Neural progenitor cell (in vitro differentiated cells): ENCODE measurements around the gene DHRS7. TPM values are rescaled to one million over a fixed set of nuclear protein-coding genes. Genes with fewer than 3 reads are reported as not detected.

Source experiments
- DNase-seq: peaks from one replicate; pipeline ENCODE4 v3.0.0-alpha.2; 2016; ENCODE audit warnings: low spot score
- H2AFZ ChIP-seq: fragments of 200-600 bp; sonication (generic); replicated peaks from 2 replicates; pipeline ENCODE4 v1.6.1; 2016; ENCODE audit warnings: antibody characterized with exemption
- H3F3A ChIP-seq: fragments of 200-600 bp; sonication (generic); 2 replicates; pipeline ENCODE4 v1.6.1; 2016; ENCODE audit warnings: antibody characterized with exemption, low read depth
- H3K27ac ChIP-seq: fragments of 200-600 bp; sonication (generic); 2 replicates; pipeline ENCODE4 v1.5.1; 2016; ENCODE audit warnings: mild to moderate bottlenecking
- H3K27me3 ChIP-seq: fragments of 200-600 bp; sonication (generic); 2 replicates; pipeline ENCODE4 v1.6.1; 2016; ENCODE audit warnings: mild to moderate bottlenecking, moderate library complexity
- H3K36me3 ChIP-seq: fragments of 200-600 bp; sonication (generic); 2 replicates; pipeline ENCODE4 v1.5.1; 2016
- H3K4me1 ChIP-seq: fragments of 200-600 bp; sonication (generic); 2 replicates; pipeline ENCODE4 v1.6.1; 2016; ENCODE audit warnings: mixed run types
- H3K4me2 ChIP-seq: fragments of 200-600 bp; sonication (generic); 2 replicates; pipeline ENCODE4 v1.6.1; 2016
- H3K4me3 ChIP-seq: fragments of 200-600 bp; sonication (generic); 2 replicates; pipeline ENCODE4 v1.5.1; 2016
- H3K79me2 ChIP-seq: fragments of 200-600 bp; sonication (generic); 2 replicates; pipeline ENCODE4 v1.6.1; 2016; ENCODE audit warnings: low read depth
- H3K9ac ChIP-seq: fragments of 200-600 bp; sonication (generic); 2 replicates; pipeline ENCODE4 v1.6.1; 2016
- H3K9me3 ChIP-seq: fragments of 200-600 bp; sonication (generic); 2 replicates; pipeline ENCODE4 v1.5.1; 2016; ENCODE audit warnings: low read depth
- H4K20me1 ChIP-seq: fragments of 200-600 bp; sonication (generic); 2 replicates; pipeline ENCODE4 v1.6.1; 2016; ENCODE audit warnings: low read depth
- H3K27ac Mint-ChIP-seq: 3 replicates; pipeline ENCODE4 v1.8.0; 2021; ENCODE audit warnings: mixed read lengths
- H3K27me3 Mint-ChIP-seq: 2 replicates; pipeline ENCODE4 v1.8.0; 2022; ENCODE audit warnings: low read depth, mild to moderate bottlenecking, inconsistent platforms, moderate library complexity, mixed read lengths; ENCODE audit not compliant: insufficient read depth
- H3K36me3 Mint-ChIP-seq: 3 replicates; pipeline ENCODE4 v1.8.0; 2021; ENCODE audit warnings: mixed read lengths
- H3K4me1 Mint-ChIP-seq: 3 replicates; pipeline ENCODE4 v1.8.0; 2021; ENCODE audit warnings: mixed read lengths
- H3K4me3 Mint-ChIP-seq: 3 replicates; pipeline ENCODE4 v1.8.0; 2021; ENCODE audit warnings: mild to moderate bottlenecking, moderate library complexity, mixed read lengths
- H3K9me3 Mint-ChIP-seq: 3 replicates; pipeline ENCODE4 v1.8.0; 2020; ENCODE audit warnings: mixed read lengths
- CTCF ChIP-seq: fragments of 200-600 bp; sonication (generic); IDR thresholded peaks from 2 replicates; pipeline ENCODE4 v1.5.1; 2017; ENCODE audit warnings: antibody characterized with exemption, mild to moderate bottlenecking
- EZH2 ChIP-seq: fragments of 200-600 bp; sonication (generic); IDR thresholded peaks from 2 replicates; pipeline ENCODE4 v1.6.1; 2017; ENCODE audit warnings: antibody characterized with exemption, mild to moderate bottlenecking, moderate library complexity
- EZH2phosphoT487 ChIP-seq: fragments of 200-600 bp; sonication (generic); IDR thresholded peaks from 2 replicates; pipeline ENCODE4 v1.6.1; 2017; ENCODE audit warnings: antibody characterized with exemption
- total RNA-seq: library from RNA; depleted of rRNA; stranded (reverse); fragments of >200 nt; gene quantifications from 2 replicates; pipeline ENCODE4 v1.2.3, GENCODE V29; 2015; ENCODE audit warnings: low replicate concordance

The DHRS7 gene
- total RNA-seq, 1 donor from 2014 or later = 47.8 TPM

- no peak overlapping the region for H2AFZ ChIP-seq
- H3K9me3 Mint-ChIP-seq = peaks cover 4% of the 10 kb centered on the region
- no peaks in the 10 kb centered on the region for H3K27me3 ChIP-seq
- TF ChIP-seq EZH2 (no peak), CTCF (no peak), EZH2phosphoT487 (no peak)
- H3K4me3 ChIP-seq = no peak overlapping the region
- no peak overlapping the region for H3K27ac Mint-ChIP-seq
- H3K36me3 ChIP-seq = no peaks in the 10 kb centered on the region
- H3K4me1 ChIP-seq = no peaks in the 10 kb centered on the region
- no peak overlapping the region for H3K4me2 ChIP-seq
- H3F3A ChIP-seq = no peaks in the 10 kb centered on the region
- no peak overlapping the region for H3K27ac ChIP-seq
- no peaks in the 10 kb centered on the region for H3K36me3 Mint-ChIP-seq
- H3K4me1 Mint-ChIP-seq = no peaks in the 10 kb centered on the region
- H3K9ac ChIP-seq = no peak overlapping the region
- H4K20me1 ChIP-seq = no peaks in the 10 kb centered on the region
- no peaks in the 10 kb centered on the region for H3K9me3 ChIP-seq
- no peak for DNase-seq
- peaks cover 8% of the 10 kb centered on the region for H3K27me3 Mint-ChIP-seq
- H3K4me3 Mint-ChIP-seq = no peak overlapping the region
- no peaks in the 10 kb centered on the region for H3K79me2 ChIP-seq
These were observed 10.2 kb upstream of the DHRS7 start for GRCh38 chr14:60175255-60175902.

GRCh38 chr14:60174352-60175254 is 9.4 kb upstream of the DHRS7 start:
- H4K20me1 ChIP-seq = no peaks in the 10 kb centered on the region

DNA sequence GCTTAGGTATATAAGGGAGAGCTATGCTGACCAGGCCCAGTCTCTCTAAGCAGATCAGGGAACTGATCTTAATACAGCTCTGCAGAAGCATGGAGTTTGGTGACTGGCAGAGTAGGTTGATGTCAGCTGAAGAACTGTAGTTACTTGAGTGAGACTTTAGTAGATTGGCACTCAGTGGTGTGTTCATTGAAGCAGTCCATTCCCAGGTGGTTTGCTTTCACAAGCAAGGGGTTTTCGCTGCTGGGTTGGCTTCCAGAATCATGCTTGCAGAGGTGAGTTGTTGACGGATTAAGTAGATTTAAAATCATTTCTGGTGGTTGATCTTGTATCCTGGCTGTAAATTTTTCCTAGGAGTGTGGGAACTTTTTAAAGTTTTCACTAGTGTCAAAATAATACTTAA is 6.5 kb upstream of the DHRS7 start:
- no peak for DNase-seq
- Histone ChIP-seq H3K27me3 (no peaks in the 10 kb centered on the region), H3K36me3 (no peaks in the 10 kb centered on the region), H3F3A (no peaks in the 10 kb centered on the region), H2AFZ (no peak overlapping the region), H3K4me2 (no peak overlapping the region), H3K9ac (no peak overlapping the region), H3K79me2 (no peaks in the 10 kb centered on the region), H4K20me1 (no peaks in the 10 kb centered on the region), H3K4me1 (no peaks in the 10 kb centered on the region), H3K4me3 (no peak overlapping the region), H3K27ac (no peak overlapping the region), H3K9me3 (no peaks in the 10 kb centered on the region)
- Mint-ChIP-seq H3K36me3 (no peaks in the 10 kb centered on the region), H3K9me3 (peaks cover 4% of the 10 kb centered on the region), H3K4me3 (no peak overlapping the region), H3K4me1 (no peaks in the 10 kb centered on the region), H3K27ac (no peak overlapping the region), H3K27me3 (peaks cover 9% of the 10 kb centered on the region)
- TF ChIP-seq EZH2phosphoT487 (no peak), CTCF (no peak), EZH2 (no peak)

More at GRCh38 chr14:60174352-60175254, 9.4 kb upstream of the DHRS7 start:
- Histone ChIP-seq H3K9ac (no peak overlapping the region), H3K9me3 (no peaks in the 10 kb centered on the region), H3K4me1 (no peaks in the 10 kb centered on the region), H3K79me2 (no peaks in the 10 kb centered on the region), H3K4me3 (no peak overlapping the region), H3K27me3 (no peaks in the 10 kb centered on the region), H3K4me2 (no peak overlapping the region), H3F3A (no peaks in the 10 kb centered on the region), H2AFZ (no peak overlapping the region), H3K27ac (no peak overlapping the region), H3K36me3 (no peaks in the 10 kb centered on the region)
- Mint-ChIP-seq H3K9me3 (peaks cover 4% of the 10 kb centered on the region), H3K27ac (no peak overlapping the region), H3K4me3 (no peak overlapping the region), H3K36me3 (no peaks in the 10 kb centered on the region), H3K4me1 (no peaks in the 10 kb centered on the region), H3K27me3 (peaks cover 8% of the 10 kb centered on the region)
- DNase-seq = no peak
- no peak for TF ChIP-seq EZH2phosphoT487
- TF ChIP-seq CTCF = no peak
- no peak for TF ChIP-seq EZH2
